Measurements from ENCODE around the gene WDR87.
A peak's percentile ranks its signal among the peaks of the same experiment; 100 is the strongest.
"Not testable (repeated sequence)": the region's sequence is repeated elsewhere in the genome, so short reads cannot be mapped to it uniquely, and the experiment has no call there.

The WDR87 gene

GRCh38 chr19:37874784-37875183 lies 31.6 kb downstream of the WDR87 start:
- no peak for DNase-seq

- no peak for DNase-seq
These were observed 34.0 kb downstream of the WDR87 start for GRCh38 chr19:37872383-37872782.

- no peak for DNase-seq
These were observed 36.5 kb downstream of the WDR87 start for GRCh38 chr19:37869766-37870340.

- no peak for DNase-seq
These were observed 38.6 kb downstream of the WDR87 start for GRCh38 chr19:37867831-37868230.

- not testable (repeated sequence) for DNase-seq
These were observed 40.5 kb downstream of the WDR87 start for GRCh38 chr19:37865930-37866329.

GRCh38 chr19:37864501-37864900 lies 41.9 kb downstream of the WDR87 start:
- no peak for DNase-seq

- DNase-seq, result peak; percentile 2 to 36
These were observed 51.3 kb downstream of the WDR87 start for GRCh38 chr19:37855098-37855497.

- DNase-seq, result no peak
These were observed 60.5 kb downstream of the WDR87 start for GRCh38 chr19:37845932-37846331.
